Measurements from ENCODE around the gene CYP2J2.
A peak's percentile ranks its signal among the peaks of the same experiment; 100 is the strongest.

CYP2J2 gene

DNA sequence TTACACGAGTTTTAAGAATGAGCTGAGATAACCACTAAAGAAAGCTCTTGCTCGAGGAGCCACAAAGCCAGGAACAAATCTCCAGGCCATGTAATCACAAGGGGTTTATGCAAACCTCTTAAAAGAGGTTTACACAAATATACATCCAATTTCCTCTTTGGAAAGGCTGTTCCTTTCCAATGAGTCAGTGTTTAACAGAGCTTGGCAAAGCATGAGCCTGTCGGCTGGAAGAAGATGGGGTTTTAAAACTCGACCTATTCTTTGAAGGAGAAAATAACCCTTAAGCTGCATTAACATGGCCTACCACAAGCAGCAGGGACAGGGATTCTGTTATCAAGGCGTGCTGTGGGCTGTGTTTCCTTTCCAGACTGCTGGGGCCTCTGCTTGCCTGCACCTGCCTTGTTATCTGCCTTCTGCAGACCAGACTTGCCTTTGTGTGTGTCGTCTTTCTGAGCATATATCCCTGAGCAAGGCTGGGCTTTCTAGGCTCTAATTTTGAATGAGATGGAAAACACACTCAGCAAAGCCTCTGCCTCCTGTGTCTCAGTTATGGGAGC, 40.6 kb upstream of the CYP2J2 start:
- H3K4me3 ChIP-seq (ENCODE audit: low read length), result no peak overlapping the region
- TF ChIP-seq, protein P1, sequence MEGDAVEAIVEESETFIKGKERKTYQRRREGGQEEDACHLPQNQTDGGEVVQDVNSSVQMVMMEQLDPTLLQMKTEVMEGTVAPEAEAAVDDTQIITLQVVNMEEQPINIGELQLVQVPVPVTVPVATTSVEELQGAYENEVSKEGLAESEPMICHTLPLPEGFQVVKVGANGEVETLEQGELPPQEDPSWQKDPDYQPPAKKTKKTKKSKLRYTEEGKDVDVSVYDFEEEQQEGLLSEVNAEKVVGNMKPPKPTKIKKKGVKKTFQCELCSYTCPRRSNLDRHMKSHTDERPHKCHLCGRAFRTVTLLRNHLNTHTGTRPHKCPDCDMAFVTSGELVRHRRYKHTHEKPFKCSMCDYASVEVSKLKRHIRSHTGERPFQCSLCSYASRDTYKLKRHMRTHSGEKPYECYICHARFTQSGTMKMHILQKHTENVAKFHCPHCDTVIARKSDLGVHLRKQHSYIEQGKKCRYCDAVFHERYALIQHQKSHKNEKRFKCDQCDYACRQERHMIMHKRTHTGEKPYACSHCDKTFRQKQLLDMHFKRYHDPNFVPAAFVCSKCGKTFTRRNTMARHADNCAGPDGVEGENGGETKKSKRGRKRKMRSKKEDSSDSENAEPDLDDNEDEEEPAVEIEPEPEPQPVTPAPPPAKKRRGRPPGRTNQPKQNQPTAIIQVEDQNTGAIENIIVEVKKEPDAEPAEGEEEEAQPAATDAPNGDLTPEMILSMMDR (conservative IDR thresholded peaks at IDR 0.05; ENCODE audit: low read depth, low read length), result no peak
- DNase-seq (ENCODE audit: low read depth), result peak; percentile 68

DNA sequence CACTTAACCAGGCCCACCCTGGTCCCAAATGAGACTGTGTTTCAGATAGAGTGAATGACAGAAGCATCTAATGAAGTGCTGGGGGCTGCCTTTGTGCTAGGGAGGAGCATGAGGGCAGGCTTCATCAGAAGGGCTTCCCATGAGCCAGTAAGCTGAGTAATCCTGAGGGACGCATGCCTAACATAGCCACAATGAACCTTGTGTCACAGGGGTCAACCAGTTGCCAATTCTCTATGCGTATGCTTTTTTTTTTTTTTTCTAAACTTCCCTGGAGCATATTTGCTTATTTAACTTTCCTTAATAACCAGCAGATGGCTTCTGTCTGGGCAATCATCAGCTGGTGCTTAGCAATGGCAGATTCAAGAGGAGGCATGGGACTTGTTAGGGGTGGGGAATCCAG, 25.5 kb upstream of the CYP2J2 start:
- H3K4me3 ChIP-seq (ENCODE audit: low read length), result no peak overlapping the region
- no peak for DNase-seq (ENCODE audit: low read depth)
- TF ChIP-seq, protein P1 (conservative IDR thresholded peaks at IDR 0.05; ENCODE audit: low read depth, low read length), result no peak

DNA sequence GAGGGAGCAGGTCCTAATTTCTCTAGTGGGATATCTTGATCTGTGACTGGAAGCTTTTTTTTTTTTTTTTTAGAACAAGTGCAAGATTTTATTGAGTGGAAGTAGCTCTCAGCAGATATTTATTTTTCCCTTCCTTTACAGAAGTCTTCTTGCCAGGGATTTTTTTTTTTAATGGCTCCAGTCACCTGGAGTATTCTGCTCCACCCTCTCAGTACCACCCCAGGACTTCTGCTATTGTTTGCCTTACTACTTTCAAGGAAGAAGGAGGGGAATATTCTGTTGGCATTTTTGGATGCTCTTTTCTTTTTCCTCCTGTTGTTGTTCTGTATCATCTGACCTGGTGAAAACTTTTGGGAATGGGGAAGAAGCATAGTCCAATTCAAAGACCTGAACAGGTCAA, 23.1 kb upstream of the CYP2J2 start:
- TF ChIP-seq, protein P1 (conservative IDR thresholded peaks at IDR 0.05; ENCODE audit: low read depth, low read length), result no peak
- no peak overlapping the region for H3K4me3 ChIP-seq (ENCODE audit: low read length)
- DNase-seq (ENCODE audit: low read depth), result no peak

DNA sequence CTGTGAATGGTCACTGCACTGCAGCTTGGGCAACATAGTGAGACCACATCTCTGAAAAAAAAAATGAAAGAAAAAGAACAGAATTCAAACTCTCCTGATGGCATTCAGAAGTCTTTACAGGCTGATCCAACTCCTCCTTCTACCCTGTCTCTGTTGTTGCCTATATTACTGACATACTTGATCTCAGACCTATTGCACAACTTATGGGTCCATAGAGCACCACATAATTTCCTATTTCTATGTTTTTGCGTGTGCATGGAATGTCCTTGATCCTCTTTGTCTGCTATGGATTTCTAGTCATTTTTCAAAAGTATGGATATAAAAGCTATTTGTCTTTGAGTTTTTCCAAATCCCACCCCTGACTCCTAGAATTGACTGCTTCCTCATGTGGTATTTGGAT, 22.4 kb upstream of the CYP2J2 start:
- DNase-seq (ENCODE audit: low read depth), result no peak
- H3K4me3 ChIP-seq (ENCODE audit: low read length), result no peak overlapping the region
- TF ChIP-seq, protein P1 (conservative IDR thresholded peaks at IDR 0.05; ENCODE audit: low read depth, low read length), result no peak

DNA sequence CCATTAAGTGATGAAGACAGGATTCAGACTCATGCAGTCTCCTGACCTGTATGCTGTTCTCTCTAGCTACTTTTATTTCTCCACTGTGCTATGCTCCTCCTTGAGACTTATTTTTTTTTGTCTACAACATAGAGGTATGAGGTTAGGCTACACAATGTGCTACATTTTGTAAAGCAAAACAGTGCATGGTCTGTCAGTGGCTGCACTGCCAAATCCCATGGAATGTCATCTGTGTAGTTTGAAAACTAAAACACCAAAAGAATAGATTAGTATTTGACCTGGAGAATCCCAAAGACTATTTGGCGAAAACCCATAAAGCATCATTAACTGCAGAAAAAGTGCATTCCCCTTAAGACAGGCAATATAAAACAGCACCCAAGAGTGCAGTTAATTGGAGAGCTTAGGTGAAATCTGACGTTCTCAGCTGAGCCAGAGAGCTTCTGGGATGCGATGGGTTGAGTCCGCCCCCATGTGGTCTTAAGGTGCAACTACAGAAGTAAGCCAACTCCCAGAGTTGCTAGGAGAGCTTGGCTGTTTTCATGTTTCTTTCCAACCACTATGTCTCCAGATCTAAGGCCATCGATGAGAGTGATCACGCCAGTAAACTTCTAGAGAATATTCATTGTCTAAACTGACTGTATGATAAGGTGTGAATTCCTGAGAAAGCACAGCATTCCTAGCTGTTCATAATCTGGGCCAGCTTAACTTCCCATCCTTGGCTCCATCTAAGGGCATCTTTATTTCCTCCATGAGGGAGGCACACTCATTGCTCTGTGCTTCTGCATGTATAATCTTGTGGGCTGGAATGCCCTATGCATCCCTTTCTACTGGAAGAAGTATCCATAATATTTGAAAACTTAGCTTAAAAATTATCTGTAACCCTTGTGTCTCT, 20.7 kb upstream of the CYP2J2 start:
- H3K4me3 ChIP-seq (ENCODE audit: low read length), result no peak overlapping the region
- TF ChIP-seq, protein P1 (conservative IDR thresholded peaks at IDR 0.05; ENCODE audit: low read depth, low read length), result peak; percentile 95
- DNase-seq (ENCODE audit: low read depth), result no peak

DNA sequence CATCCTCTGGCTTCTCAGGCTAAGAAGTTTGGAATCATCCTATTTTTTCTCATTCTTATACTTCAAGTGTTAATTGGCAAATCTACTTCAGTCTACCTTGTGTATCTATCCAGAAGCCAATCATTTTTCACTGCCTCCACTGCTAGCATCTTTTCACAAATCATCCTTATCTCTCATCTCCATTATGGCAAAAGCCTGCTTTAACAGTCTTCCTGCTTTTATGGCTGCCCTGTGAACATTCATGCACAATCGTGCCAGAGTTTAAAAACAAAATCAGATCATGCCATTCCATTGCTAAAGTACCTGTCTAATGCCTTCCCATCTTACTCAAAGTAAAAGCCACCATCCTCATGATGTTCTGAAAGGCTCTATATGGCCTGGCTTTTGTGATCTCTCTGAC, 19.2 kb upstream of the CYP2J2 start:
- no peak for DNase-seq (ENCODE audit: low read depth)
- TF ChIP-seq, protein P1 (conservative IDR thresholded peaks at IDR 0.05; ENCODE audit: low read depth, low read length), result no peak
- H3K4me3 ChIP-seq (ENCODE audit: low read length), result no peak overlapping the region

DNA sequence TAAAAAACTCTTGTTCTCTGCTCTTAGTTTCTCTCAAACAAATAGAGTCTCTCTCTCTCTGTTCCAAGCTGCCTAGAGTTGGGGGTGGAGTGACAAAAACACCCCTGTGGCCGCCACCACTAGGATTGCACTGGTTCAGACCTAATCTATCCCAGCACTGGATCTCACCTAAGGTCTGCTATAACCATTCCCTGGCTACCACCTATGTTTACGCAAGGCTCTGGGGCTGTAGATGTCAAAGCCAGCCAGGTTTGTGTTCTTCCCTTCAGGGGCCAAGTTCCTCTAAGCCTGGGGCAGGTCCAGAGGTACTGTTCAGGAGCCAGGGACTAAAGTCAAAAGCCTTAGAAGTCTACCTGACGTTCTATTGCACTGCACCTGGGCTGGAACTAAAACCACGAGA, 12.8 kb upstream of the CYP2J2 start:
- TF ChIP-seq, protein P1 (conservative IDR thresholded peaks at IDR 0.05; ENCODE audit: low read depth, low read length), result no peak

More for the DNA sequence above, 12.8 kb upstream of the CYP2J2 start:
- H3K4me3 ChIP-seq (ENCODE audit: low read length), result no peak overlapping the region
- DNase-seq (ENCODE audit: low read depth), result no peak
